Esophagus squamous epithelium (tissue), 5 donors: ENCODE measurements around the gene FBH1. TPM values are rescaled to one million over a fixed set of nuclear protein-coding genes. Genes with fewer than 3 reads are reported as not detected.
"Not testable (repeated sequence)": the region's sequence is repeated elsewhere in the genome, so short reads cannot be mapped to it uniquely, and the experiment has no call there.

Experiments
- DNase-seq: peaks from one replicate; lab custom pipeline; 2025; lab: John Stamatoyannopoulos, UW
- H3K27ac ChIP-seq, 4 donors: fragments of 200-600 bp; sonication (generic); one replicate each; pipeline ENCODE4 v1.5.1; 2016 to 2019; ENCODE audit warnings: mild to moderate bottlenecking in 1 of 4
- H3K27me3 ChIP-seq, 4 donors: fragments of 200-600 bp; sonication (generic); 1 replicate in 3 of 4; 2 replicates in 1 of 4; pipeline versions ENCODE4 v1.5.1 to v1.6.0; 2017 to 2021; ENCODE audit warnings: antibody characterized with exemption in 1 of 4
- H3K36me3 ChIP-seq, 3 donors: fragments of 200-600 bp; sonication (generic); one replicate each; pipeline ENCODE4 v1.5.1; 2016 to 2019
- H3K4me1 ChIP-seq, 3 donors: fragments of 200-600 bp; sonication (generic); one replicate each; pipeline ENCODE4 v1.5.1; 2017 to 2019
- H3K4me3 ChIP-seq, 4 donors: fragments of 200-600 bp; sonication (generic); 1 replicate in 3 of 4; 2 replicates in 1 of 4; pipeline ENCODE4 v1.5.1; 2016 to 2019; ENCODE audit warnings: mild to moderate bottlenecking in 2 of 4, moderate library complexity in 1 of 4
- H3K9me3 ChIP-seq, 3 donors: fragments of 200-600 bp; sonication (generic); one replicate each; pipeline ENCODE4 v1.5.1; 2016 to 2019
- CTCF ChIP-seq, 6 experiments: fragments of 450-650 bp in 4 of 6; fragments of 200-600 bp in 2 of 6; sonication (generic) in 2 of 6; IDR thresholded peaks; one replicate each; pipeline ENCODE4 v1.5.1; 2016 to 2019; ENCODE audit warnings: antibody characterized with exemption in 6 of 6, mild to moderate bottlenecking in 4 of 6, moderate library complexity in 4 of 6
- POLR2A ChIP-seq, 4 donors: fragments of 450-650 bp; IDR thresholded peaks; one replicate each; pipeline ENCODE4 v1.6.1; 2017; ENCODE audit warnings: antibody characterized with exemption in 4 of 4, mild to moderate bottlenecking in 4 of 4, moderate library complexity in 3 of 4
- WGBS, 2 donors: methylation state at CpG; one replicate each; pipeline ENCODE4 v1.1.5; 2018; 5-methylcytosine and 5-hydroxymethylcytosine counted together
- intact Hi-C: fragments of 100-400 bp; cut with DNase I; formaldehyde crosslinking; loops from one replicate; pipeline ENCODE4 v1.15.0; 2022
- total RNA-seq, 4 donors: library from RNA; depleted of rRNA; stranded (reverse); fragments of >200 nt; gene quantifications; one replicate each; pipeline ENCODE4 v1.1.0, GENCODE V29; 2016
- donor health status: DM: yes; HTN: yes; CAD: no.

The FBH1 gene
- total RNA-seq, 4 donors from 2014 or later: 48.5 to 93.8 (median 54.1) TPM

- WGBS, 2 donors: 86 to 100% methylated on average over 5 of the region's 5 CpGs
- H3K9me3 ChIP-seq: no peaks in the 10 kb centered on the region
- no peak for DNase-seq
- H3K4me1 ChIP-seq: no peaks in the 10 kb centered on the region
- TF ChIP-seq CTCF (IDR thresholded peaks at IDR 0.05) (no peak), POLR2A (IDR thresholded peaks at IDR 0.05) (no peak)
- no peaks in the 10 kb centered on the region for H3K27me3 ChIP-seq
- H3K4me3 ChIP-seq: no peak overlapping the region
- intact Hi-C loops: no loop called here
- H3K36me3 ChIP-seq: peaks cover 0 to 7% (median 0%) of the 10 kb centered on the region in 3 donors
- no peak overlapping the region for H3K27ac ChIP-seq
These were observed 31.2 kb upstream of the FBH1 start for GRCh38 chr10:5858811-5859210.

- no peaks in the 10 kb centered on the region for H3K9me3 ChIP-seq
- TF ChIP-seq POLR2A (IDR thresholded peaks at IDR 0.05): no peak
- TF ChIP-seq CTCF (IDR thresholded peaks at IDR 0.05): no peak
- no peak overlapping the region for H3K4me3 ChIP-seq
- no peaks in the 10 kb centered on the region for H3K4me1 ChIP-seq
- 77 to 81% methylated on average over 7 of the region's 7 CpGs for WGBS, 2 donors
- peaks cover 0 to 13% (median 0%) of the 10 kb centered on the region in 3 donors for H3K36me3 ChIP-seq
- DNase-seq: no peak
- no peaks in the 10 kb centered on the region for H3K27me3 ChIP-seq
- no peak overlapping the region for H3K27ac ChIP-seq
- intact Hi-C loops: no loop called here
These were observed 30.0 kb upstream of the FBH1 start for GRCh38 chr10:5860066-5860465.

- WGBS, 2 donors: 69 to 84% methylated on average over 6 to 7 of the region's 7 CpGs
- Histone ChIP-seq H3K4me3 (no peak overlapping the region), H3K36me3 (peaks cover 0 to 13% (median 0%) of the 10 kb centered on the region in 3 donors), H3K4me1 (peaks cover 0 to 6% (median 0%) of the 10 kb centered on the region in 3 donors), H3K27ac (no peak overlapping the region), H3K9me3 (no peaks in the 10 kb centered on the region), H3K27me3 (no peaks in the 10 kb centered on the region)
- TF ChIP-seq POLR2A (IDR thresholded peaks at IDR 0.05) (no peak), CTCF (IDR thresholded peaks at IDR 0.05) (no peak)
- intact Hi-C loops: no loop called here
- DNase-seq: no peak
These were observed 27.6 kb upstream of the FBH1 start for GRCh38 chr10:5862360-5862961.

- intact Hi-C loops, DNase-seq, H3K27me3 ChIP-seq, H3K27ac ChIP-seq, H3K4me3 ChIP-seq, H3K9me3 ChIP-seq: not testable (repeated sequence)
- H3K4me1 ChIP-seq: peaks cover 0 to 12% (median 0%) of the 10 kb centered on the region in 3 donors
- peaks cover 0 to 13% (median 0%) of the 10 kb centered on the region in 3 donors for H3K36me3 ChIP-seq
- WGBS, 2 donors: 86 to 98% methylated on average over 8 to 9 of the region's 9 CpGs
These were observed 26.9 kb upstream of the FBH1 start for GRCh38 chr10:5862981-5863685.

- H3K9me3 ChIP-seq, H3K4me3 ChIP-seq, DNase-seq, intact Hi-C loops, H3K27me3 ChIP-seq, H3K27ac ChIP-seq: not testable (repeated sequence)
- peaks cover 0 to 14% (median 0%) of the 10 kb centered on the region in 3 donors for H3K4me1 ChIP-seq
- peaks cover 0 to 18% (median 0%) of the 10 kb centered on the region in 3 donors for H3K36me3 ChIP-seq
- 60 to 65% methylated on average over 5 of the region's 5 CpGs for WGBS, 2 donors
These were observed 23.5 kb upstream of the FBH1 start for GRCh38 chr10:5866451-5867081.

- Histone ChIP-seq H3K36me3 (peaks cover 0 to 18% (median 0%) of the 10 kb centered on the region in 3 donors), H3K4me1 (peaks cover 0 to 14% (median 0%) of the 10 kb centered on the region in 3 donors)
- H3K9me3 ChIP-seq, DNase-seq, H3K4me3 ChIP-seq, H3K27ac ChIP-seq, intact Hi-C loops, H3K27me3 ChIP-seq: not testable (repeated sequence)
- 41 to 43% methylated on average over 4 of the region's 4 CpGs for WGBS, 2 donors
These were observed 22.9 kb upstream of the FBH1 start for GRCh38 chr10:5867091-5867615.

GRCh38 chr10:5868383-5868782 is 21.7 kb upstream of the FBH1 start:
- DNase-seq, H3K27me3 ChIP-seq, H3K4me3 ChIP-seq, H3K9me3 ChIP-seq, intact Hi-C loops: not testable (repeated sequence)
- Histone ChIP-seq H3K27ac (peak overlapping the region in 2 of 4 donors; percentile 36 to 39), H3K4me1 (peaks cover 0 to 14% (median 0%) of the 10 kb centered on the region in 3 donors), H3K36me3 (peaks cover 0 to 15% (median 0%) of the 10 kb centered on the region in 3 donors)
- 96 to 100% methylated on average over 4 to 5 of the region's 8 CpGs for WGBS, 2 donors
